Measurements from ENCODE around the gene PLCXD3. TPM values are rescaled to one million over a fixed set of nuclear protein-coding genes. Genes with fewer than 3 reads are reported as not detected.

PLCXD3 gene
- total RNA-seq, 1 donor from 2014 or later = 10.6 TPM

DNA sequence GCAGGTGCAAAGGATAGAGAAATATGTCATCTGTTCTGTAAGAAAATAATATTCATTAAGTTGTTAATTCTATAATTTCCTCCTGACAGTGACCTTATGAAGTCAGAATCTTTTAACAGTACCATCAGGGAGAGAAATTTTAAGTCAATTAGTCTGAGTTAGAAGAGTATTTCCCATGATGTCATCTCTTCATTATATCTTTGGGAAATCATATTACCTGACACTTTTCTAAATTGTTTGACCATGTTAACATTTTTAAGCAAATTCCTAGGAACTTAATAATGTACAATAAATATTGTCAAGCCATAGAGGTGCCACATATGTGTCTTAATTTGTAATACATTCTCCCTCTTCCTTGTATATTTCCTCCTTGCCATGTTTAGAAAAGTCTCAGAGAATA lies 172.7 kb downstream of the PLCXD3 start:
- Histone ChIP-seq H3K27ac (no peak overlapping the region), H3K4me1 (peaks cover 22% of the 10 kb centered on the region), H3K27me3 (no peaks in the 10 kb centered on the region), H3K4me3 (no peak overlapping the region), H3K36me3 (no peaks in the 10 kb centered on the region), H3K9me3 (no peaks in the 10 kb centered on the region)
- TF ChIP-seq POLR2AphosphoS5 (IDR thresholded peaks at IDR 0.05; ENCODE audit: insufficient read depth in 1 of 2, low read depth in 1 of 2) (no peak), POLR2A (IDR thresholded peaks at IDR 0.05) (no peak)
- TF ChIP-seq, protein P1, sequence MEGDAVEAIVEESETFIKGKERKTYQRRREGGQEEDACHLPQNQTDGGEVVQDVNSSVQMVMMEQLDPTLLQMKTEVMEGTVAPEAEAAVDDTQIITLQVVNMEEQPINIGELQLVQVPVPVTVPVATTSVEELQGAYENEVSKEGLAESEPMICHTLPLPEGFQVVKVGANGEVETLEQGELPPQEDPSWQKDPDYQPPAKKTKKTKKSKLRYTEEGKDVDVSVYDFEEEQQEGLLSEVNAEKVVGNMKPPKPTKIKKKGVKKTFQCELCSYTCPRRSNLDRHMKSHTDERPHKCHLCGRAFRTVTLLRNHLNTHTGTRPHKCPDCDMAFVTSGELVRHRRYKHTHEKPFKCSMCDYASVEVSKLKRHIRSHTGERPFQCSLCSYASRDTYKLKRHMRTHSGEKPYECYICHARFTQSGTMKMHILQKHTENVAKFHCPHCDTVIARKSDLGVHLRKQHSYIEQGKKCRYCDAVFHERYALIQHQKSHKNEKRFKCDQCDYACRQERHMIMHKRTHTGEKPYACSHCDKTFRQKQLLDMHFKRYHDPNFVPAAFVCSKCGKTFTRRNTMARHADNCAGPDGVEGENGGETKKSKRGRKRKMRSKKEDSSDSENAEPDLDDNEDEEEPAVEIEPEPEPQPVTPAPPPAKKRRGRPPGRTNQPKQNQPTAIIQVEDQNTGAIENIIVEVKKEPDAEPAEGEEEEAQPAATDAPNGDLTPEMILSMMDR (IDR thresholded peaks at IDR 0.05) = no peak
- intact Hi-C loops (cut with DNase I) = no loop called here
- DNase-seq (ENCODE audit: extremely low spot score in 2 of 2) = no peak

DNA sequence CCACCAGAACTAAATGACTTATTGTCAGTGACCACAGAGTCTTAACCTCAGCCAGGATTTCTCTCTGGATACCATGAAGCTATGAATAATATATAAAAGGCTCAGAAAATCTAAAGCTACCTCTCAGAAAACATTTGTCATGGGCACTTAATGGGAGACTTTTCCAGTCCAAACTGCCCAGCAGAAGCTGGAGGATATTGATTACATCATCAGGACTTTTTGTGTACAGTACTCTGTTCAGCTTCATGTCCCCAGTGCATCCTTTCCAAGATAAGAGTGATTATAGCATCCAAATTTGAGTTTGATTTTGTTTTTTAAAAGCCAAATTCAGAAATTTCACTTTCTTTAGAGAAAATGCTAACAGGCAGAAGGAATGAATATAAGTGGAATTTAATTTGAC lies 173.2 kb downstream of the PLCXD3 start:
- TF ChIP-seq, protein P1 (IDR thresholded peaks at IDR 0.05) = no peak
- no peak for TF ChIP-seq POLR2A (IDR thresholded peaks at IDR 0.05)
- TF ChIP-seq POLR2AphosphoS5 (IDR thresholded peaks at IDR 0.05; ENCODE audit: insufficient read depth in 1 of 2, low read depth in 1 of 2) = no peak
- peaks cover 22% of the 10 kb centered on the region for H3K4me1 ChIP-seq
- intact Hi-C loops (cut with DNase I) = no loop called here
- no peak overlapping the region for H3K27ac ChIP-seq
- H3K4me3 ChIP-seq = no peak overlapping the region
- no peak for DNase-seq (ENCODE audit: extremely low spot score in 2 of 2)
- H3K27me3 ChIP-seq = no peaks in the 10 kb centered on the region
- no peaks in the 10 kb centered on the region for H3K9me3 ChIP-seq
- H3K36me3 ChIP-seq = no peaks in the 10 kb centered on the region

DNA sequence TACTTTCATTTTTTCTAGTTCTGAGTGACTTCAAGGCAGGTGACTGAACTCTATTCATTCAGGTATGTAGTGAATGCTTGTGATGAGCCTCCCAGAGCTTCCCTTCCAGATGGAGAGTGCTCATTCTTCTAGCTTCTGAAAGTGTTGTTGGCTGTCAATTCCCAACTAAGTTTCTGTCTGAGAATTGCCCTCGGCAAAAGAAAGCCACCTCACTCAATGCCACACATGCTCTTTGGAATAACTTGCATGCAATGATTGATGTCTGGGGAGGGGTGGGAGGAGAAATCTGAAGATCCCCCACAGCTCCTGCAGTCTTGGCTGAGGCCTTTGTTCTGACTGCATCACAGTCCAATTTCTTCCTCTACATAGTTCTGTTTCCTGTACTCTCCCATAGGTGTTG lies 173.9 kb downstream of the PLCXD3 start:
- TF ChIP-seq POLR2AphosphoS5 (IDR thresholded peaks at IDR 0.05; ENCODE audit: insufficient read depth in 1 of 2, low read depth in 1 of 2) (no peak), POLR2A (IDR thresholded peaks at IDR 0.05) (no peak)
- TF ChIP-seq, protein P1 (IDR thresholded peaks at IDR 0.05) = no peak
- no peak overlapping the region for H3K27ac ChIP-seq

DNA sequence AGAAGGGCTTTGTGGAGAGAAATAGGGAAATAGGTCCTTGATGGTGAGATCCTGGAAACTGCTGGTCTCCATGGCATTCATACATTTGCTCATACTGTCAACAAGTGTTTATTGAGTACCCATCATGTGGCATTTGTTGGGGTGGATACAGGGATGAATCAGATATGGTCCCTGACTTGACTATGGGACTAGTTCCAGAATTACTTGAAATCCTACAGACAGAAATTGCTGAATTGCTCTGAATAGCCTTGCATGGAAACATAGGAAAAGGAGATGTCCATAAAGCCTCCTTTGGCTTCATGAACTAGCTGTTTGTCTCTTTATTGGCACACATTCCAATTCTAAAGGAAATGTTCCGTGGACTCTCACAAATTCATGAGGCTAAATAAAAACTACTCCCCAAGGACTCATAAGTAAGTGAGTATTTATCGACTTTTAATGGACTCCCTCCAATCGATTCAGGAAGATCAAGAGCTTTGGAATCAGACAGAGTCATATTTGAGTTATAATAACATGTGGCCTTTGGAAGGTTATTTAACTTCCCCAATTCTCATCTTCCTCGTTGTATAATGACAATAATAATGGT lies 174.7 kb downstream of the PLCXD3 start:
- DNase-seq (ENCODE audit: extremely low spot score in 2 of 2) = no peak
- Histone ChIP-seq H3K4me3 (no peak overlapping the region), H3K4me1 (peaks cover 22% of the 10 kb centered on the region), H3K27me3 (no peaks in the 10 kb centered on the region), H3K9me3 (no peaks in the 10 kb centered on the region), H3K36me3 (no peaks in the 10 kb centered on the region), H3K27ac (no peak overlapping the region)
- TF ChIP-seq POLR2A (IDR thresholded peaks at IDR 0.05) (no peak), POLR2AphosphoS5 (IDR thresholded peaks at IDR 0.05; ENCODE audit: insufficient read depth in 1 of 2, low read depth in 1 of 2) (no peak)
- TF ChIP-seq, protein P1 (IDR thresholded peaks at IDR 0.05) = no peak
- intact Hi-C loops (cut with DNase I) = no loop called here

More for the DNA sequence above, 173.9 kb downstream of the PLCXD3 start:
- H3K9me3 ChIP-seq = no peaks in the 10 kb centered on the region
- DNase-seq (ENCODE audit: extremely low spot score in 2 of 2) = no peak
- H3K4me3 ChIP-seq = no peak overlapping the region
- peaks cover 22% of the 10 kb centered on the region for H3K4me1 ChIP-seq
- intact Hi-C loops (cut with DNase I) = no loop called here
- no peaks in the 10 kb centered on the region for H3K36me3 ChIP-seq
- H3K27me3 ChIP-seq = no peaks in the 10 kb centered on the region

DNA sequence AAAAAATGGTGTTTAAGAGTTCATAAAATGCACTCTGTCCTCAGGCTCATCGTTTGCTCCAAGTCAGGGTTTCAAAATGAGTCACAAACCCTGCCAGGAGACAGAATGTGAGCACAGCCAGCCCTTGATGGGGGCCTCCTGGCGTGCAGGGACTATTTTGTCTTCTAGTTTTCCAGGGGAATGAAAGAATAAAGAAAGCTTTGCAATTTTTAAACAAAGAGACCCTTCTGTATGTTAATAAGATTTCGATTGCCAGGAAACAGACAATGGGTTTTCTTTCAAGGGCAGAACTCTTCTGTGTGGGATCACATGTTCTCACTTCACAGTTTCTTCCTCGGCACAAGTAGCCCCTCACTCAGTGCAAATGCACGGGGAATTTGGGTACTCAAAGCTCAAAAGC lies 175.6 kb downstream of the PLCXD3 start:
- TF ChIP-seq POLR2A (IDR thresholded peaks at IDR 0.05) (no peak), POLR2AphosphoS5 (IDR thresholded peaks at IDR 0.05; ENCODE audit: insufficient read depth in 1 of 2, low read depth in 1 of 2) (no peak)
- TF ChIP-seq, protein P1 (IDR thresholded peaks at IDR 0.05) = no peak
- H3K9me3 ChIP-seq = no peaks in the 10 kb centered on the region
- H3K27ac ChIP-seq = peak overlapping the region; percentile 33
- DNase-seq (ENCODE audit: extremely low spot score in 2 of 2) = no peak
- intact Hi-C loops (cut with DNase I) = no loop called here
- H3K4me1 ChIP-seq = peaks cover 22% of the 10 kb centered on the region
- H3K4me3 ChIP-seq = no peak overlapping the region
- no peaks in the 10 kb centered on the region for H3K27me3 ChIP-seq
- H3K36me3 ChIP-seq = no peaks in the 10 kb centered on the region
